ENCODE data around the gene OPN5.

Gene OPN5

DNA sequence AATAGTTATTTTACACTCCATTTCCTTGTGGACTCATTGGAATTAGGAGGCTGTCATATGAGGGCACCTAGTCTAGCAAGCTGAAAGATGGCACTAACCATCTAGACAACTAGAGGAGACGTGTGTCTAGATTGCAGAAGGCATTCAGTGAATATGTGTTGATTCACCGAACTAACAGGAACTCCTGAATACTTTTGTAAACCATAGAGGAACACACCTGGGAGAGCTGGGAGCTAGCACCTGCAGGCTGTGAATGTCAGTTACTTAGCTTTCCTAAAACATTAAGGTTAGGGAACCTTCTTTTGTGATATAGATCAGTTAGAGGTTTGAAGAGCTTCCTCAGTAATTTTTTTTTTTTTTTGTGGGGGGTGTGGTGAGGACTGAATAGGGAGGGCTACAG lies 7.7 kb downstream of the OPN5 start:
- no peak for DNase-seq

DNA sequence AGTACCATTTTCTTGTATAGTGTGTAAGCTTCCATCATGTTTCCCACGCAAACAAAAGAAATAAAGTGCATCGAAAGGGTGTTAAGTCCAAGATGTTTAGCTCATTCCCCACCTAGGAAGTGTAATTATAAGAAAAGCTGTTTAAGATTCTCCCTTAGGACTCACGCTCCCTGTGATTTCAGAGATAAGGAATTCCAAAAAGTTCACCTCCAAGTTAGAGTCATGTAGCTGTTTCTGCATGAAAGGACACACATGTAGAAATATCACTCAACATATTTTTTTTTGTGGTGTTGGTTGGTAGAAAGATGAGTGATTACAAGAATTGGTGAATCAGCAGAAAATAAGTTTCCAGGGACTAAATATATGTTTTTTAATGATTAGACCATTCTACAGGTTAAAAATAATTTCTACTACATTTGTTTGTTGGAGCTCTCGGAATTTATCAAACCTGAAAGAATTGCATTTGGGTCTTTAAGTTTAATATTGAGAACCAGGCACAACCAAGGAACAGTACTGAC lies 10.4 kb downstream of the OPN5 start:
- no peak for DNase-seq

DNA sequence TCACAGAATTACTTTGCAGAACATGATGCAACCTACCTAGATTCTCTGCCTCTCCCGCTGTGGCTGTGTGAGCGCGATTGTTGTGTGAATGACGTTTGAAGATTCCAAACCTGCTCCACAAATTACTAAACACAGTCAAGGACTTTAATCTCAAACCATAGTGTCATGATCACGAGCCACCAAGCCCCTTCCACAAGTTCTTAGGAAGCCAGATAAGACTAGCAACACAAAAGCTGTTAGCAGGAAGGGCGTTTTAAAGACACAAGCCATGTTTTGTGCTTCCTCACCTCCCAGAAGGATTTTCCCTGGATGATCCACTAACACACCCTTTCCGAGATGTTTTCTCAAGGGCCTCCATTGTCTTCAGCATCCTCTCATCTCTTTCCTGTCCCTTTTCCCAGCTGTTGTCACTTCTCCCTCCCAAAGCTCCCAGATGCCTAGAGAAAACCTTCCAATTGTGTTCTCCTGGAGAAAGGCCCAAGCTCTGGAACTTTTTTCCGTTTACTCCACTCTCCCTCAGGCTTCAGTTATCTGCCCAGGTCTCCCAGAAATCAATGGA lies 12.8 kb downstream of the OPN5 start:
- no peak for DNase-seq

DNA sequence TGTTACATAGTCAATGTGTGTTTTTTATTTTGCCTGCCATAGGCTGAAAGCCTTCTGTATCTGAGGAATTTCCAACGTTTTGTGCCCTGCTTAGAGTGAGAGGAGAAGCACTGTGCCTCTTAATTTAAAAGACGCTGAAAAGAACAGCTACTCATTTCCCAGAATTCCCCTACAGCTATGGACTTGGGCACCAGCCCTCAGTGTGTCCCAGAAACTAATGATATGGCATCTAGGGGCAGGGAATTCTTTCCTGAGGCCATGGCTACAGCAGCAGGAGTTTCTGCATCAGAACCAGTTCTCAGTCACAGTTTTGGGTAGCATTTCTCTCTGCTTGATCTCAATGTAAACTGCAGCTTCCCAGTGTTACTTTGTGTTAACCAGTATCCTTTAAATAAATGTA lies 20.2 kb downstream of the OPN5 start:
- no peak for DNase-seq

DNA sequence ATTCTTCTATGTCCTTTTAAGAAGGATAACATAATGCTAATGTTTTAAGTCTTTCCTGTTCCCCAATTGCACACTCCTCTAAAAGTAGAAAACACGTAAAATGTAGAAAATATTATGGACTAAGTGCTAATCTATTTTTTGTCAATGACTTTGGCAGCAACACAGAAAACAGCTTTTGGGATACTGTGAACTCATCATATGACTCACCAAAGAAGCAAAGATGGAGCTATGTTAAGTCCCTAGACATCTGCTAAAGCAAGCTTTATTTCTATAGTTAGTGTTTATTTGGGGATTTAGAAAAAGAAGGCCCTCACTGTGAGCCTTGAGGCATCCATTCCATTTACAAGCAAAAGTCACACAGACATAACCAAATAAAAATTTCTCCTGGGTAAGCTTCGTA lies 23.0 kb downstream of the OPN5 start:
- DNase-seq = no peak

DNA sequence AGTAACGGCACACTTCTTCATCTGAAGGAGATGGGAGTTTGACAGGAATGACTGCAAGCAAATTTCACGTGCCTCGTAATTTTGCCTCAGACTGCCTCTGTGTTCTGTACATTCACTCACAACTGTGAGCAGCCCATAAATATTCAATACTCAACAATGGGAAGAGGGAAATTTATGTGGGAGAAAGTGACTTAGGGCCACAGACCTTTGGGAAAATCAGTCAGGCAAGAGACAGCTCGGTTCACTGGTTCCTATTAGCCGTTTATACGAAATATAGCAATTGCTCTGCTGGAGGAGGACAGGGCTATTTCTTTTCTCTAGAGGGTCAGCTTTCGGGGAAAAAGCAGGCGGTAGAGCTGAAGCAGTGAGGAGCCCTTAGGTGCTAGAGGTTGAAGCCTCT lies 28.0 kb downstream of the OPN5 start:
- no peak for DNase-seq

DNA sequence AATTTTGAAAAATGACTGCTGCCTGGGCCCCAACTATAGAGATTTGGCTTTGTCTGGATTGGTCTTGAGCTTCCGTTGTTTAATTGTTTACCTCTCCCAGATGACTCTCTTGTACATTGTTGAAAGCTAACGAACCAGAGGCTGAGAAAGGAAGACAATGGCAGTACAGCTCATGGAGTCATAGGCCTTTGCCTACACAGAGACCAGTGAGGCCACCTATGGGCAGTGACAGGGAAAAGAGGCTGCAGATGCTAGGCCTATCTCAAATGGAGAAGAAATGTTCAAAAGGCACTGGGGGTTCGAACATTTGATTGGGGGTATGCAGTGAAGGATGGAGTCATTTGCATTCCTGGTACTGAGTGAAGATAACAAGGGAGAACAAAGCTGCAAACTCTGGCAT lies 29.1 kb downstream of the OPN5 start:
- DNase-seq = peak; percentile 4

DNA sequence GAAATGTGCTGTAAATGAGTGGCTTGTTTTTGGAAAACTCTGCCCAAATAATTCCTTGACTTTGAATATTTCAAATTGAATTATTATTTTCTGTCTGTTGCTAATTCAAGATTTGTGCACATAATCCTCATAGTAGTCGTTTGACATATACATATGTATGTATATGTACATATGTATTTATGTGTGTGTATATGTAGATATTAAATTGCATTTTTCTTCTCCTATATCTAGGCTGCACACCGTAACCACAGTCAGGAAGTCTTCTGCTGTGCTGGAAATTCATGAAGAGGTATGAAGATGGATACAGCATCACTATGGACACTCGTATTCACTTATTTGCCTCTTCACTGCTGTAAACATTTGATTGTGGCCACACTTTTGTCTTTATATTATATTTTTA lies 29.6 kb downstream of the OPN5 start:
- DNase-seq = no peak

DNA sequence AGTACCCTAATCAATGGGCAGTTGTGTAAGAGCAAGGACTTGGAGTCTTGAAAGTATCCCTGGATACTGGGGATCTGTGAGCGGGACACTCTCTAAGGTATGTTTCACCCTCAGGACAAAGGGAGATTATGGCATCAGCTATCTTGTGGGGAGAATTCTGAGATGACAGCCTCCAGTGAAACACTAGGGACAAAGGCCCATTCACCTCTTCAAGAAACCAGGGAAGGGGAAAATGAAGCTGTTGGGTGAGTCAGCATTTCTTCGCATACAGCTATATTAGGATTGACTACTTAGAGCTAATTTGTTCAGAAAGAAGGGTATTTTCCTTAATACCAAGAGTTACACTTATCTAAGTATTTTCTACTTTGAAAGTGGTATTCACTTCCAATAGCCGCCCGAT lies 35.9 kb downstream of the OPN5 start:
- no peak for DNase-seq

DNA sequence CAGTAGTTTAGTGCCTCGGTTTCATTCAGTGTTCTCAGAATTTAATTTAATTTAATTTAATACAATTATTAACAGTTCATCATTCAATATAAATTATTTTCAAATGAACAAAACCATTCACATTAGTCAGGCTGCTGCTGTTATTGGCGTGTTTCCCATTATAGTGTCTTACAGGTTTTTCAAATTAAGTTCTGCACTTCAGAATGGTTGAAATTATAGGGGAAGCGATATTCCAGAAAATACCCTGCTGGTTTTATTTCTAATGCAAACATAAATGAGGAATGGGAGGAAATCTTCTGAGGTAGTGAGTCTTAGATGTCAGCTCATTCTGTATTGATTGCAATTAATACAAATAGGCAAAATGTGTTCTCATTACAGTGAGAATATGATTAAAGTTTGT lies 37.6 kb downstream of the OPN5 start:
- no peak for DNase-seq

DNA sequence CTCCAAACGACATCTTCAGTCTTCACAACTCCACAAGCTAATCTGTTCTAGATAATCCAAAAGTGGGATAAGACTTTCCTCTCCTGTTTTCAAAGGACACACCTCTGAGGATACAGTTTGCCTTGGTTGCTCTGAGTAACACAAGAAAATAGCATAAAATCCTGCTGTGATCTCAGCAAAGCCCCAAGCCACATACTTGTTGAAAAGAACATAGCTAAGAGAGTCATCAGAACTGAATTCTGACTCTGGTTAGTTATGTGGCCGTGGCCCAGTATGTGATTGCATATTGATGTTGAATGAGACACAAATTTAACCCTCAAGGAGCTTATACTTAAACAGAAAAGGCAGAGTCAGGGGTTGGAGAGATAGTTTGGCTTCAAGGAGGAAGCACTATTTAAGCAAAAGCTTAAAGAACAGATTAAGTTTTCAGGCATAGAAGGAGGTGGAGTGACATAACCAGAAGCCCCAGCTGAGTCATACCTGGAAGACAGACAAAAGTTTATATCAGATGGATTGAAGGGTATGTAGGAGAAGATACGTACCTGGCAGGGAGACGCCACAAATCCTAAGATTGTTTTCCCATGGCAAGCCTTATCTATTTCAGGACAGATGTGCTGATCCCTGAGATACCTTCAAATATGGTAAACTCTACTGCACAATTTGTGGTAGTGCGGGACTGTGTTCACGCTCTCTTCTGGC lies 41.2 kb downstream of the OPN5 start:
- DNase-seq = no peak

DNA sequence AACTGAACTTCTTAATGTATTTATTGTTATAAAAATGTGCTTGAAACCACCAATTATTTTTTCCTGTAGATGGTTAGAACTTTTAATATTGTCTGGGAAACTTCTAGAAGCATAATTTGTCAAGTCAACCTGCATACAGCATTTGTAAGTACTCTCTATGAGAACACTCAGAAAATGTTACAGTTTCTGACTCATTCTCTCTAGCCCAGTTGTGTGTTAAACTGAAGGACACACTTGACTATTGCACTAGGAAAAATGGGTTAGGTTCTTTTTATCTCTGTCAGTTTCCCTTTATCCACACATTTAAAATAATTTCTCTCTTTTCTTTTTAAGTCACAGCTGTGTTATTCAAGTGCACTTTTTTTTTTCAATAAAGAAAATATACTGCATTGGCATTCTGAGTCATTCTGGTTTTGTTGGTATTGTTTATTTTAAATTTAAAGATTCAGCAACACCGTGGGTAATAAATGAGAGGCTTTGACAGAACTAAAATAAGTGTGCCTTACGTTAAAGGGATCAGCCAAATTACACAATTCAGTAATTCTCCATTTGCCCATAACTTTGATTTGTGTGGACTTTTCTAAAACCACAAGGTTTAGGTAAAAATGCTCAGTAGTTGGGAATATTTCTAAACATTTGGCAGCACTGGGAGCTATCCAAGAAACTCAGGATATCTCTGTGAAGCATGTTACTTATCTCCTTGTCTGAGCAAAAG lies 50.7 kb downstream of the OPN5 start:
- DNase-seq = no peak

DNA sequence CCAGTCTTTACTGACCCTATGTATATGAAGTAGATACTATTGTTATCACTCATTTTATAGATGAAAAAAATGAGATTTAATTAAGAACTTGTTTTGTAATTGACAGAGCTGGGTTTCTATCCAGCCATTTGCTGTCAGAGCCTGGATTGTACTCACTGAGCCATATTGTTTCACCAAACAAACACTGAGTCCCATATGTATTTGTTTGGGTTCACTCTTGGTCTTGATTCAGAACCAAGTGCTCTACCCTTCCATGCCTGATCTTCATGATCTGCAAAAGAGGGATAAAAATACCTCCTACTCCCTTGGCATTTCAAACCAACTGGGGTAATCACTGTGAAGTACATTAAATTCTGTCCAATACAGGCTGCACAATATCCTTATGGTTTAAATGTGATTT lies 52.4 kb downstream of the OPN5 start:
- DNase-seq = no peak

DNA sequence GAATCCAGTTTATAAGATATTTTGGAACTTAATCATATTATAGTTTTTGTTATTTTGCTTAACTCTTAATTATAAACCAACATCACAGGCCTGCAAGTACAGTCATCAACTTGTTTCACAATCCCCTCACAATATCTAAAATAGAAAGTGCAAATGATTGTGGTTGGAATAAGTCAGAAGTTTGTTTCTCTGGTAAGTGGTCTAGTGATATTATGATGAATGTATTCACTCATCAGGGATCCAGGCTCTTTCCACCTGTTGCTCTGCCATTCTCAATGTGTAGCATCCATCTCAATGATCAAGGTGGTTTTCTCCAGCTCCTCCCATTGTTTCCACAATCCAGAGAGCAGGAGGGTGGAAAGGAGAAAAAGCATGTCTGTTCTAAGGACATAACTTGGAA lies 54.2 kb downstream of the OPN5 start:
- DNase-seq = no peak

DNA sequence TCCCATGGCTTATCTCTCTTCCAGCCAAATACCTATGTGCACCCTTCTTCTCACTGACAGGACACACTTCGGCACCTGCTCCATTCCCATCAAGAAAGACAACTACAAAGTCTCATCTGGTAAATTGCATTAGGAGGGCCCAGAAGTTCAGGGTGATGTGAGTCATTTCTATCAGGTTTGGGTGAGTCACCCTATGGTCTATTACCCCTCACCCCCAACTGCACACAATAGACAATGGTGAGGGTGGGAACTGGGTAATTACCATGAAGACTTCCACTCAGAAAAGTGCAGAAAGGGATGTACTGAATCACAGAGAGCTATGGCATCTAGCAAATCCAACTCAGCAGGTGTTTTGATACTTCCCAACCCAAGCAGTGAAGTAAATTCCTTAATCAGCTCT lies 54.8 kb downstream of the OPN5 start:
- no peak for DNase-seq

DNA sequence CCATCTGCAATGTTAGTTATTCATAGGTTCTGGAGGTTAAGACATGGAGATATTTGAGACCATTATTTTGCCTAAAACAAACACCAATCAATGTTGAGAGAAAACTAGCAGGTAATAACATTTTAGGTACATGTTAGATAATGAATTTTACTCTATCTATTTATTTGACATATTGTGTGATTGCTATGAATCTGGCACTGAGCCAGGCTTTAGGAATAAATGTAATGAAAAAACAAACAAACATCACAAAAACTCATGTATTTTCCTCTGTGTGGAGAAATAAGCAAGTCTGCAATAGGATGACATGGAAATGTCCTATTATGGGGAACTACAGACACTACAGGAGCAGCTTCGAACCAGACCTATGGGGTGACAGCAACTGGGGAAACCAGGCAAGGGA lies 57.8 kb downstream of the OPN5 start:
- no peak for DNase-seq

DNA sequence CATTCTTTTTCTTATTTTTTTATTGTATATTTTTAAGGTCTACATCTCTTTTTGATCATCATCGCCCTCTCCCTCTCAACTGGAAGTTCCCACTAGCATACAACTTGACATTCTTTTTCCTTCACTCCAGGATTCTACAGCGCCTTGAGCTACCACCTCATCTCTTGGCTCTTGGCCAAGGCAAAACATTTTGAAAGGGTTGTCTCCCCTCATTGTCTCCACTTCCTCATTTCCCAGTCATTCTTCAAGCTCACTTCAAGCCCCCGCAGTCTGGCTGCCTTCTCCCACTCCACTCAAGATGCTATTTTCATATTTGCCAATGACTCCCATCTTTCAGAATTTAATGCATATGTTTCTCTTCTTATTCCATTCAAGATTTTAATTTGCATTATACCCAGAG lies 63.0 kb downstream of the OPN5 start:
- no peak for DNase-seq

DNA sequence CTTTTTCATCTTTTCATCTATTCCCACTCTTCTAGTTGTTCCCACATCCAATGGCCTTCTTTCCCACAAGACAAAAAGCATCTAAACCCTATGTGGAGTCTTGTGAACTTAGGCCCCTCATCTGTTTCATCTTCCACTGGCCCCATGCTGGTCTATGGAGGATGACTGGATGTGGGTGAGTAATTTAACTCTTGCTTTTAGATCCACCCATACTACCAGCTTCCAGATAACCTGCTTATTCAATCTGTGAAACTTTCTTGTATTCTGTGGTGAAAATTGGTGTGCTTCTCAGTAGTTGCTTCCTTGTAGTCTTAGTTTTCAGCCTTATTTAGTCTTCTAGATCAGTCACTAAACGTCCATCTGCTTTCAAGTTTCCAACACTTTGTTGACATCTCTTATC lies 64.9 kb downstream of the OPN5 start:
- DNase-seq = no peak

DNA sequence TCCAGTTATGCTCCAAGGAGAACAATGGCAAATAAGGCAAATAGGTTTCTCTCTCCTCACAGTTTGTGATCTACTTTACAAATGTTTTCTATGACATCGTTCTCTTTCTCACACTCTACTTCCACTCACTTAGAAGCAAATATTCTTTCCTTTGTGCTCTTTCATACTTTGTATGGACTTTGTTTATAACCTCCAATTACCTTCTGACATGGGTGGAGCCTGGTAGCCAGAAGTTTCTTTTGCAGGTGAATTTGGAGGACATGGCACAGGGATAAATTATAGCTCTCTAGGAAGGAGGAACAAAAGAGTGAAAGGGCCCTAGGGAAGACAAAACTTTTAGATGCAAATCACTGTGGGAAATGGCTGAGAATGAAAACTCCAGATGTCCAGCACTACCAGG lies 69.3 kb downstream of the OPN5 start:
- no peak for DNase-seq

DNA sequence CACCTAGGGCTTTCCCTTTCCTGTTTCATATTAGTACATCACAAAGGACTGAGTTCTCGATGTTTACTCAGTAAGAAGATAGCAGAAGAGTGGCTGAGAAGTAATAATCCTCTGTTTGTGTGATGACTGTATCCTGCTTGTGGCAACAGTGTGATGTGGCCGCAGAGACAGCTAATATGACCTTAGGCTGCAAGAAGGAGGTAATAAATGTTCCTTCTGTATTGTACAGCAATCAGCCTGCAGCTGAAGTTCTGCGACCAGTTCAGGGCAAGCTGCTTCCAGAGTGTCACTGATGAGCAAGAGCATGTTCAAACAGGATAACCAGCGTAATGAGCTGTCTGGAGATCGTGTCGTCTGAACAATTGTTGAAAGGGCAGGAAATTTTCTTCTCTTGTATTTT lies 70.9 kb downstream of the OPN5 start:
- no peak for DNase-seq

DNA sequence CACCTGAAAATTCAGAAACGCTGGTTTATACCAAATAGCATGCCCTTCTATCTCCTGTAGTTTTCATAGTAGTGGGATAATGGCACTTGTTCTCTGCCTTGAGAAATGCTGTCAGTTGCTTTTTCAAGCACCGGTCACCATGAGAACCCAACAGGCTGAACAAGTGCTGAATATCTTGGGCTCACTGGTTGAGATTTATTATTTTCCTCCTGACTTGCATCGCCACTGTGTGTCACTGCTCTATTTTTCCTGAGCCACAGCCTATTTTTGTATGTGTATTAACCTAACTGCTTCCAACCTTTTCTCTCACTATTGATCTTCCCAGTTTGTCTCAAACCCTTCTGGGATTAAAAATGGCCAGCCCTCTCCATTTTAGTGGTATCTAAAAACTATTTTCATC lies 71.9 kb downstream of the OPN5 start:
- no peak for DNase-seq

DNA sequence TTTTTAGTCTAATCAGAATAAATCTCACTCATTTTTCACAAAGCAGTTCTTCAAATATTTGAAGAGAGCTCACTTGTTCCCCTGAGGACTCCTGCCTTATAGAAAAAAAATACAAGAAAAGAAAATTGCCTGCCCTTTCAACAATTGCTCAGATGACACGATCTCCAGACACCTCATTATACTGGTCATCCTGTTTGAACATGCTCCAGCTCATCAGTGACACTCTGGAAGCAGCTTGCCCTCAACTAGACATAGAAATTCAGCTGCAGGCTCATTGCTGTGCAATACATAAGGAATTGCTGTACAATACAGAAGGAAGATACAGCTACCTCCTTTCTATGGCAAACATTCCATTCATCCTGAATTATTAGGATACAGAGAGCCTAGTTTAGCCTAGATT lies 73.1 kb downstream of the OPN5 start:
- no peak for DNase-seq

DNA sequence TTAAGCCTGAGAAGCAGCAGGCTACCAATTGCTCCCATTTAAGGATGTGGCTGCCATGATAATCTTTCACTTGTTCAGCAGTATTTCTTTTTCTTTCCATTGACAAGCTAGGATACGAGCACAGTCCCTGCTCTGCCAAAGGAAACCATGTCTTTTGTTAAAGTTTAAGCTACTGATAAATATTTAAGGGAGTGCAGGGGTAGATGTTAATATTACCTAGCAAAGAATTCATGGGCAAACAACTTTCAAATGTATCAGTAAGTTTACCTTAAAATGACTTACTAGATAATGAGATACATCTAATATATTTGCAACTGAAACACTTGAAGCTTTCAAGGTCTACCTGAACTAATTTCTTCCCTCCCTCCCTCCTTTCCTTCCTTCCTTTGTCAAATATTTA lies 77.3 kb downstream of the OPN5 start:
- DNase-seq = no peak

DNA sequence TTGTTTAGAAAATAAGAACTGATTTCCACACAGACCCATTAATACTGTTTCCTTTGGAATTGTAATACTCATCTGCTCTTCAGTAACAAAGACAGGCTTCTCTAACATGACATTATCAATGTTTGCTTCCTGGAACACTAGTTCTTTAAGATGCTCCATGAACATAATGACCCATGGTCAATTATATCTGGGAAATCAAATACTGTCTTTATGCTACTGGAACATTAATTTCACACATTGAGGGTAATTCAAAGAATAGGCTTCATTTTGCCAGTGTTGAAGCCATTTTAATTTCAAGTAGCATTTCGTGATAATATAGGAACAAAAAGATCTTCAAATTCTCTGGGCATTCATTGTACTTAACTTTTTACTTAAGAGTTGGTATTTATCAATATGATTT lies 80.9 kb downstream of the OPN5 start:
- no peak for DNase-seq

DNA sequence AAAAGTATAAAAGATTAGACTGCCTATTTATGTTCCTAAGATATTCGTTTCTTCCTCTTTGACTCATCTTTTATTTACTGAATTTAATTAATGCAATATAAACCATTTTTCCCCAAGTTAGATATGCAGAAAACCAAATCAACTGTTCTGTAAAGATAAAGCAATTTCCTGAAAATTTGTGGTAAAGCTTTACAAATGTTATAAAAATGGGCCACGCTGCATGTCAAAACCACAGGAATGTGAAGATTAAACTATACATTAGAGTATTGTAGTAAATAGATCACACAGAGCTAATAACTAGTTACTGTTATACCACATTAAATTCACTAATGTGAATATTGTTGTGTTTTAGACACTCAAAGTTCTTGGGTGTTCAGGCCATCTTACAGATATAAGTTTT lies 83.4 kb downstream of the OPN5 start:
- no peak for DNase-seq
